UCSD-AML1 (cell line): ENCODE data around the gene CDK5RAP1.
"Not testable (repeated sequence)": the region's sequence is repeated elsewhere in the genome, so short reads cannot be mapped to it uniquely, and the experiment has no call there.

Source experiments
- DNase-seq: peaks from one replicate; lab custom pipeline; 2025; ENCODE audit not compliant: unreplicated experiment; lab: John Stamatoyannopoulos, UW

The CDK5RAP1 gene

DNA sequence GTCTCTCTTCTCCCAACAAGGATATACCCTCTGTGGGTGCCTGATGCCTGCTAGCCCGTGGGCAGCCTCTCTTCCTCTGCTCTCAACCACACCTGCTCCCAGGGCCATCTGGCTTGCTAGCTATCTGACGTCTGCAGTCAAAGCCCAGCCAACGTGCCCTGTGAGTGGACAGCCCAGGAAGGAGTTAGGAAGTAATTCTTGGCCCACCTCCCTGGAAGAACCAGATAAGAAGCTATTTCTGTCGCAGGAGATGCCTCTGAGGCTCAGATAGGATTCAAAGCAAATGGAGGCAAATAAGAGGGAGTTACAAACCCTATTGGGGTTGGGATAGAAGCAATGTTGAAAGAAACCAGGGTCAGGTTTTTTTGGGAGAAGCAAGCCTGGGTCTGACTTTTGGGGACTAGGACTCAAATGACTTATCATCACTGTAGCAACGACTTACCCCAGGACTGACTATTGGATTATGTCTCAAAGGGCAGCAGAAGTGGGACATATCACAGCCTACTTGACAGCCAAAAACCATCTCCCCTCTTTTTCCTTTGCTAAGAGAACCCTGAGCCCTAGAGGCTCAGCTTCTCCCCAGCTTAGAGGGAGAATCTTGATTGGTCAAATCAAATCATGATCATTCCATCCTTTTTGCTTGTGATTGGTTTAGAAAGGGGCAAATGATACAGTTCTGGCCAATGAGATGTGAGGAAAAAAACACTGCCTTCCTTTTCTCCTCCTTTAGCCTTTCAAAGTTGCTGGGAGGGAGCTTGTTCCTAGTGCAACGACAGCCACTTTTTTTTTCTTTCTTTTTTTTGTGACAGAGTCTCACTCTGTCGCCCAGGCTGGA, 18.0 kb upstream of the CDK5RAP1 start:
- no peak for DNase-seq

DNA sequence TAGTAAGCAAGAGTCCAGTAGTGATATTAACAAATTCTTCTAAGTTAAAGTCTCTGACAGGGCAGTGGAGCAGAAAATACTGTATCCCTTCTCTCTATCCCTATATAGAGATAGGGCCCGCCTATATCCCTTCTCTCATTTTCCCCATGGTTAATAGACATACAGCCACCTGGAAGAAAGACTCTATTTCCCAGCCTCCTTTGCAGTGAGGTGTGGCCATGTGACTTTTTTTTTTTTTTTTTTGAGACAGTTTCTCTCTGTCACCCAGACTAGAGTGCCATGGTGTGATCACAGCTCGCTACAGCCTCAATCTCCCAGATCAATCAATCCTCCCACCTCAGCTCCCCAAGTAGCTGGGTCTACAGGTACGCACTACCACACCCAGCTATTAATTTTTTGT, 16.7 kb upstream of the CDK5RAP1 start:
- no peak for DNase-seq

DNA sequence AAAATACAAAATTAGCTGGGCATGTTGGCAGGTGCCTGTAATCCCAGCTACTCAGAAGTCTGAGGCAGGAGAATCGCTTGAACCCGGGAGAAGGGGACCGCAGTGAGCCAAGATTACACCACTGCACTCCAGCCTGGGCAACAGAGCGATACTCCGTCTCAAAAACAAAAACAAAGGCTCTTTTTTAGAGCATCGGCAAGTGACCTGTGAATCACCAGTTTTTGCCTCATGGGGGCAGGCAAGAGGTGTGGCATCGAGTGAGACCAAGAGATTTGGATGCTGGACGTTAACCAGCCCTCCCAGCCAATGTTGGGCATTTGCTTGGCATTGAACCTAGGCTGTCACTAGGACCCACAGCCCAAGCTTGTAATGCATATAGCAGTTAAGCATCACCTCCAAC, 14.6 kb upstream of the CDK5RAP1 start:
- DNase-seq = peak; percentile 18

DNA sequence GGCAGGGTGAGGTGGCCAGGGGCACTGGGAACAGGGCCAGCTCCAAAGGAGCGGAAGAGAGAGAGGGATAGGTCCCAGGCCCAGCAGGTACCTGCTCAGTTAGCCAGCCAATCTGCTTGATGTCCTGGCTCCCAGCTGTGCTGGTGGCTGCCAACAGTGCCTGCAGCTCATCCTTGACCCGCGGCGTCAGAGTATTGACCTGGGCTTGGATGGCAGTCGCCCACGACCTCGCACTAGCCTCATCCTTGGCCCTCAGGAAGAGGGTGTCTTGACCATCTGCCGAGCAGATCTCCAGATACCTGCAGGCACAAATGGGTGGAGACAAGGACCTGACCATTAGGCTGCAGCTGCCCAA, 11.1 kb upstream of the CDK5RAP1 start:
- no peak for DNase-seq

DNA sequence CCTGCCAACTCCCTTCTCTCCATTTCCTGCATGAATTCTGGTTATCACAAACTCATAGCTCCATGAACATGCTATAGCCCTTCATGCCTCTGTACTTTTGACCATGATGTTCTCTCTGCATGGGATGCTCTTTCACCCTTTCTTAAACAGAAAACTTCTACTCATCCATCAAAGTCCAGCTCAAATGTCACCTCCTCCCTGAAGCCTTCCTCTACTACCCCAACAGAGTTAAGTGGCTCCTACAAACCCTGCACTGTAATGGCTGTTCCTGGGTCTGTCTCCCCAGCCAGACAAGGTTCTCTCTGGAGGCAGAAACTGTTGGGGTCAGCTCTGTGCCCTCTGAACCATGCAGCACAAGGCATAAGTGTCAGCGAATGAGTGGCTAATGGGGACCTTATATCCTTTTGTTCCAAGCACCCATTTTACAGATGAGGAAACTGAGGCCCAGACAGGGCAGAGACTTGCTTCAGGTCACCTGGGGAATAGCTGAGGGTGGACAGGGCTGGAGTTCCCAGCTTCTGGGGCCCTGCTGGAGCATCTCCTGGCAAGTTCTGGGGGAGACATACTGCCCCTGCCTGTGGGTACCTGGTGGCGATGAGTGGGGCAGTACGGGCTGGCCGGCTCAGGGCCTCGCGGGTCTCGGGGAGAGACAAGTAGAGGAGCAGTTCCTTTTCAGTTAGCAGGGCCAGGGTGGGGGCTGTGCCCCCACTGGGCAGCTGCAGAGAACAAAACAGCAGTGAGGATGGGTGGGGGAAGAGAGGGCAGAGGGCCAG, 10.6 kb upstream of the CDK5RAP1 start:
- DNase-seq = no peak

DNA sequence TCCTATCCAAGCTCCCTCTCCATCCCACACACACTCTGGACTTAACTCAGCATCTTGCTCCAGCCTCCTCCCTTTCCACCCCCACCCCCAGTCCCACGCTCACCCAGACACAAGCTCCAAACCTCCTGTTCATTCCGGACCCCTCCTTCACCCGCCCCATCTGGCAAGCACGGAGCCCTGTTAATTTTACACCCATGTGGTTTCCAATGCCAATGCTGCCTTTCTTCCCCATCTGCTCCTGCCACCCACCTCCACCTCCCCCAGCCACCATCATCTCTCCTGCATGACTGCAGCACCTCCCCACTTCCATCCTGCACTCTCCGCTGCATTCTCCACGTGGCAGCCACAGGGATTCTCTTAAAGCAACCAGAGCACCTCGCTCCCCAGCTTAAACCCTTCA, 9.9 kb upstream of the CDK5RAP1 start:
- DNase-seq = no peak

DNA sequence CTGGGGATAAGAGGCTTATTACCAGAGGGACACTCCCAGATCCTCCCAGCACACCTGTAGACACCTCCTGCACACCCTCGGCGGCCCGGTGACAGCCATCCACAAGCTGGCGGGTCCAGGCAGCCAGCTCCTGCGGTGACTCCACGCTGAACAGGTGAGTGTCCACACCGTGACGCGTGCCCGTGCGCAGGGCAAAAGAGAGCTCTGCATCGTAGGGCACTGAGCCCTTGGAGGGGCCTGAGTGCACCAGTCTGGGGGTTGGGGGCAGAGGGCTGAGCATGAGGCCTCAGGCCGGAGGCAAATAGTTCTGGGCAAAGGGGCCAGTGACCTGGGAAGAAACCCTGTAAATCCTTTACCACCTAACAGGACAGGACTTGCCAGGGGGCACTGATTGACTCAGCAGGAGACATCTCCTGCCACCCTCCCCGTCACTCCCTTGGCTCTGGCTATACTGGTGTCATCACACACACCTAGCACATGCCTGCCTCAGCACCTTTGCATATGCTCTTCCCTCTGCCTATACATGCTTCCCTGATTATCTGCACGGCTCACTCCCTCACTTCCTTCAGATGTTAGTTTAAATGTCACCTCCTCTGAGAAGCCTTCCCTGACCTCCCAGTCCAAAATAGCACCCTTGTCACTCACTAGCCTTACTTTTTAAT, 8.9 kb upstream of the CDK5RAP1 start:
- DNase-seq = no peak

DNA sequence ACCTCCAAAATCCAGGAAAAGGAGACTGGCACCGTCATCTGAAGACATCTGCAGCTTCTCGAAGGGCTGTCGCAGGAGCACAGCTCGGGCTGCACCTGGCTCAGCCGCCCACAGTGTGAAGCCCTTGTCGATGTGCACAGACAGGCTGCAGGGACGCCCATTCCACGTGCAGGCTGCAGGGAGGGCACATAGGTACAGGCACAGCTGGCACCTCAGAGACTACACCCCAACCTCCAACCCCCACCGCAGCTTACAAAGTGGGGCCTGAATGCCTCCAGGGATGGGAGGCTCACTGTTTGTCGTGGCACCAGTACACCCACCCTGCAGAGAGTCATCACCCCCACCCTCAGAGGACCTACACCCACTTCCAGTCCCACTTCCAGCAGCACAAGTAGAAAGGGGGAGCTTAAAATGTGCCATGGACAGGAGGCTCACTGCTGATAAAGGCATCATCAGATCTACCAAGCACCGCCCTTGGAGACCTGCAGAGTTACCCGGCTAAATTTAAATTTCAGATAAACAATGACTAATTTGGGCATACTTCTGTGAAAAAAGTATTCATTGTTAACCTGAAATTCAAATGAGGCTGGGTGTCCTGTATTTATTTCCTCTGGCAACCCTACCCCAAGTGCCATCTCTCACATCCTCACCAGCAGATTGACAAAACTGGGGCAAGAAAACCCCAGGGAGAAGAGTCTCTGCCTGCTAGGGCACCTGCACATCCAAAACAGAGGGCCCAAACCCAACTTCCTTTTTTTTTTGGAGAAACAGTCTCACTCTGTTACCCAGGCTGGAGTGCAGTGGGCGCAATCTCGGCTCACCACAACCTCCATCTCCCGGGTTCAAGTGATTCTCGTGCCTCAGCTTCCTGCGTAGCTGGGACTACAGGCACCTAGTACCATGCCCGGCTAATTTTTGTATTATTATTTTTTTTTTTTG, 7.7 kb upstream of the CDK5RAP1 start:
- no peak for DNase-seq

DNA sequence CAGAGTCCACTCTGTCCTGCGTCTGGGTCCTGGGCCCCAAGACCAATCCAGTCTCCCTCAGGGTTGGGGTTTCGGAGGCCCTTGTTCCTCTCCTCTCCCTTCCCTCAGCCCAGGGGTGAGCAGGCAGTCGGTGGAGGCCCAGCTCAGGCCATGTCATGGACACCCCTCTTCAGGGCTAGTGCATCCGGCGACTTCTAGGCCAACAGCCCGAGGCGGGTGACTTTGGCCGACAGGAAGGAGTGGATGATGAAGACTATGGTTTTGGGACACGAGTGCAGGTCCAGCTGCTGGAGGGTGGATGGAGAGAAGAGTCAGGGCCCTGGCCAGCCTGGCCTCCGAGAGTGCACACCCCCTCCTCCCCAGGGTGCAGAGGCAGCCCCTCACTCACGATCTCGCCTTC, 7.0 kb upstream of the CDK5RAP1 start:
- no peak for DNase-seq

DNA sequence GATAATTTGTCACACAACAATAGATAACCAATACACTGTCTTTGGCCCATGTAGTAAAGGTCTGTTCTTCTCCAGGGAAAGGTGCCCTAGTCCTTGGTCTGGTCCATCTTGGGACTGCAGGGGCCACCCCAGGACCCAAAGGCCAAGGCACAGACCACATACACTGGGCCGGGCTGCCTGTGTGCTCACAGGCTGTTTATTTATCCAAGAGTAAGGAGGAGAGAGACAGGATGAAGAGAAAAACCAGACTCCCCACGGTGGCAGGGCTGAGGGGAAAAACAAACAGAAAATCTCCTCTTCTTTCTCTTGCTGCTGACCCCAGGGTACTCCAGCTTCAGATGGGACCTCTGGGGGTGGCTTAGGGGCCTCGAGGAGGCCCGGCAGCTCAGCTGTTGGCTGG, 6.5 kb upstream of the CDK5RAP1 start:
- DNase-seq = no peak

DNA sequence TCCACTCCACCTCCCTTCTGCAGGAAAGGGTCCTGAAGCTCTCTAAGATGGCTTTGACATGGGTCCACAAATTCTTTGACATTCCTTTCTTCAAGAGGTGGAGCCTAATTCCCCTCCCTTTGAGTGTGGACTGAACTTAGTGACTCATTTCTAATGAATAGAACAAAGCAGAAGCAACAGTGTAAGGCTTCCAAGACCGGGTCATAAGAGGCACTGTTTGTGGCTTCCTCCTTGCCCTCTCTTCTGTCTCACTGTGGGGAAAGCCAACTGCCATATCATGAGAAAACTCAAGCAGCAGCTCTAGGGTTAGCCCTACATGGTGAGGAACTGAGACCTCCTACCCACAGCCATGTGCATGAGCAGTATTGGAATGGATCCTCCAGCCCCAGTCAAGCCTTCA, 5.9 kb upstream of the CDK5RAP1 start:
- no peak for DNase-seq

DNA sequence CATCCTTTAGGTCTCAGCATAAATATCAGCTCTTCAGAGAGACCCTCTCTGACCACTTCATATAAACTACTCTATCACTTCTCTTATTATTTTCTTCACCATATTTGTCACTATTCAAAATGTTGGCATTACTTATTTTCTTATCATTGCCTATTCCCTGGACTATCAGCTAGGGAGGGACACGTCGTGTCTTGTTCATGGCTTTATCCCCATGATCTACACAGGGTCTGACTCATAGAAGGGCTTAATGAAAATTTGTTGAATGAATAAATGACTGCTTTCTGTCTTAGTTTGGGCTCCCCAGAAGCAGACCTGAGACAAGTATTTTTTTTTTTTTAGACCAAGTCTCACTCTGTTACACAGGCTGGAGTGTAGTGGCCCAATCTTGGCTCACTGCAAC, 3.0 kb upstream of the CDK5RAP1 start:
- DNase-seq = no peak

DNA sequence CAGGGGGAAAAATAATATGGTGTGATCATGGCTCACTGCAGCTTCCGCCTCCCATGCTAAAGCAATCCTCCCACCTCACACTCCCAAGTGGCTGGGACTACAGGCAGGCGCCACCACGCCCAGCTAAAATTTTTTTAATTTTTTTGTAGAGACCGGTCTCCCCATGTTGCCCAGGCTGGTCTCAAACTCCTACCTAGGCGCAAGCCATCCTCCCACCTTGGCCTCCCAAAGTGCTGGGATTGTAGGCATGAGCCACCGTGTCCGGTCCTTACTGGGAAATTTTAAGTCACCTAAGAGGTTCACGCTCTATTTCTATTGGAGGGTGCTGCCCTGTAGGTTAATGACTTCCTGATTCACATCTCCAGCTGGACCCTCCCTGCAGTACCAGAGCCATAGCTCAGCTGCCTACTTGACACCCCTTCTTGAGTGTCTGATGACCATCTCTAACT, 626 bp upstream of the CDK5RAP1 start:
- DNase-seq = no peak

DNA sequence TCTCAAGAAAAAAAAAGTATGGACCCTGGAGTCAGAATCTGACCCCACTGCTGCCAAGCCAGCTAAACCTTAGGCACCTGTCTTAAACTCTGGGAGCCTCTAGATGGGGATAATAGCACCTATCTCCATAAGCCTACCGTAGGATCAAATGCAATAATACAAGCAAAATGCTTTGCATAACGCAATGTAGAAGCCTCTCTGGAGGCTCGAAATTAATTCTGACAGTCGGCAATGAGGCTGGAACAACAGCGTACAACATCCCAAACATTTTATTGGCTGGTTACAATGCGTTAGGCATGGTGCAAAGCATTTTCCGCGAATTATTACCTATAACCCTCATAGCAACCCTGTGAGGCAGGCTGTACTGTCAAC, 521 bp downstream of the CDK5RAP1 start:
- DNase-seq = no peak

DNA sequence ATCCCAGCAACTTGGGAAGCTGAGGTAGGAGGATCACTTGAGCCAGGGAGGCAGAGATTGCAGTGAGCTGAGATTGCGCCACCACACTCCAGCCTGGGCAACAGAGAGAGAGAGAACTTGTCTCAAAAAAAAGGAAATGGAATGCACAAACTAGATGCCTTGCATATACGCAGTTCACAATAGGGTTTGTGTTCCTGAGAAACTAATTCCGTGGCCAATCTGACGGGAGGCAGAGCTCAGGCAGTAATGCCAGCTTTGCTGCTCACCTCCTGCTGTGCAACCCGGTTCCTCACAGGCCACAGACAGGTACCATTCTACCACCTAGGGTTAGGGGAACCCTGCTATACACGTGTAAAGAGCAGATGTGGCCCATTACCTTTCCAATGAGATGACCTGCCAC, 1.4 kb downstream of the CDK5RAP1 start:
- no peak for DNase-seq

DNA sequence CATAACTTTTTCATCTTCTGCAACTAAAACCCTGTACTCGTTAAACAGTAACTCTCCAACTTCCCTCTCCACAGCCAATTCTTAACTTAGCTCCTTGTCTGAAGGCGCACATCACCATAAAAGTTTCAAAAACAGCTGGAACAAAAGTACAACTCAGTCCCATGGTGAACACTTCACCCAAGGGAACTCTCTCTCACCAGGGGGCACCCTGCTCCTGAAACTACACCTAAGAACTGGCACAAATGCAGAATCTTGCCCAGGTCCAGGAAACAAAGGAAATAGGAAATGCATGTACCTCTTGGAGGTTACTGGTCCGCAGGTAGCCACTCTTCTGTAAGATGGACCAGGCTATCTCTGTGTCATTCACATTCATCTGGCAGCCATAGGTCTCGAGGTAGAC, 6.6 kb downstream of the CDK5RAP1 start:
- DNase-seq = no peak

DNA sequence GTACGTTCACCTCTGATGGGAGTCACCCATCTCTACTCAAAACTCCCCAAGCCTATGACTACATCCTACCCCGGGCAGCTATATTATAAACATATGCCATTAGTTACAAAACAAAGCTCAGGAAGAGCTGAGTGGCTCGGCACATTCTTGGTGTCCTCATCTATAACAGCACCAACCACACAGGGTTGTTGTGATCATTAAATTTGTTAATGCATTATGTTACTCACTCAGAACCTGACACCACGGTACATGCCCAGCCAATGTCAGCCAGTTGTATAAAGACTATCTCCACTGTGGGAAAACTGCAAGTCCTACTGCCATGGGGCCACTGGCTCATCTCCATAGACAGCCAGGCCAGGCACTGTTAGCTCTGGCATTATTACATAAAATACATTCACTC, 7.7 kb downstream of the CDK5RAP1 start:
- no peak for DNase-seq

DNA sequence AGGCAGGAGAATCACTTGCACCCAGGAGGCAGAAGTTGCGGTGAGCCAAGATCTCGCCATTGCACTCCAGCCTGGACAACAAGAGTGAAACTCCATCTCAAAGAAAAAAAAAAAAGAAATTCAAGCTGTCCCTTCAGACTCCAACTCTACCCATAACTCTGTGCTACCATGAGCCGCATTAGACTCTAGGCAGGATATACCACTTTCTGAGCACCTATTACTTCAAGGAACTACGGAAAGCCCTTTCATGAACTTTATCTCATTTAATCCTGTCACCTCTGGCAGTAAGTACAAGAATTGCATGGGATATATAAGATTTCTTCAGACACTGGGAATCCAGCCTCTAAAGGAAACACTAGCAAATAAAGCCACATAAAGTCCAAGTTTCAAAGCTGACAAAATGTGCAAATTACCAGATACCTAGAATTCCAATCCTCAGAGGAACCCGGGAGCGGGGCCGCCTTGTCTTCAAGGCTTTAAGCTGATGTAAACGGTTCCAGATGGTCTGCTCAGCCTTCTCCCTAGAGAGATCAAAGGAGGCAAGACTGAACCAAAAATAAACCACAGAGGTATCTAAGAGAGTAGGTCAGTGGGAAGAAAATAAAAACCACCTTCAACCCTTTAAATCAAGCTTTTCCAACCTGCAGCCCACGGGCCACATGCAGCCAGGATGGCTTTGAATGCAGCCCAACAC, 9.4 kb downstream of the CDK5RAP1 start:
- no peak for DNase-seq

DNA sequence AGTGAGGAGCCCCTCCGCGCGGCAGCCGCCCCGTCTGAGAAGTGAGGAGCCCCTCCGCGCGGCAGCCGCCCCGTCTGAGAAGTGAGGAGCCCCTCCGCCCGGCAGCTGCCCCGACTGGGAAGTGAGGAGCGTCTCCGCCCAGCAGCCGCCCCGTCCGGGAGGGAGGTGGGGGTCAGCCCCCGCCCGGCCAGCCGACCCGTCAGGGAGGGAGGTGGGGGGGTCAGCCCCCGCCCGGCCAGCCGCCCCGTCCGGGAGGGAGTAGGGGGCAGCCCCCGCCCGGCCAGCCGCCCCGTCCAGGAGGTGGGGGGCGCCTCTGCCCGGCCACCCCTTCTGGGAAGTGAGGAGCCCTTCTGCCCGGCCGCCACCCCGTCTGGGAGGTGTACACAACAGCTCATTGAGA, 12.0 kb downstream of the CDK5RAP1 start:
- not testable (repeated sequence) for DNase-seq

DNA sequence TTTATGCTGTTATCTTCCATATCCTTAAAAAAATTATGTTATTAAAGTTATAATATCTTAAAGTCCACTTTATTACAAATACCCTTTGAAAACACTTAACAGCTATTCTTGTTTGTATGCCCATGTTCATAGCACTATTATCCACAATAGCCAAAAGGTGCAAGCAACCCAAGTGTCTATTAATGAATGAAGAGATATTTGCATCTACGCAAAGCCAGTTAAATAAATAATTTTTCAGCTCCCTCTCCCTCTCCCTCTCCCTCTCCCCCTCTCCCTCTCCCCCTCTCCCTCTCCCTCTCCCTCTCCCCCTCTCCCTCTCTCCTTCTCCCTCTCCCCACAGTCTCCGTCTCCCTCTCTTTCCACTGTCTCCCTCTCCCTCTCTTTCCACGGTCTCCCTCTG, 13.1 kb downstream of the CDK5RAP1 start:
- no peak for DNase-seq
